Transverse colon (tissue), 1 donor: ENCODE data around the gene RGS10.
"Not testable (repeated sequence)": the region's sequence is repeated elsewhere in the genome, so short reads cannot be mapped to it uniquely, and the experiment has no call there.

Experiments
- EP300 ChIP-seq: sonication (generic); formaldehyde crosslinking; IDR thresholded peaks from one replicate; pipeline ENCODE4 v1.6.1; 2017; ENCODE audit warnings: antibody characterized with exemption, low read depth
- POLR2A ChIP-seq: fragments of 450-650 bp; IDR thresholded peaks from one replicate; pipeline ENCODE4 v1.6.1; 2016; ENCODE audit warnings: antibody characterized with exemption, mild to moderate bottlenecking, moderate library complexity

DNA sequence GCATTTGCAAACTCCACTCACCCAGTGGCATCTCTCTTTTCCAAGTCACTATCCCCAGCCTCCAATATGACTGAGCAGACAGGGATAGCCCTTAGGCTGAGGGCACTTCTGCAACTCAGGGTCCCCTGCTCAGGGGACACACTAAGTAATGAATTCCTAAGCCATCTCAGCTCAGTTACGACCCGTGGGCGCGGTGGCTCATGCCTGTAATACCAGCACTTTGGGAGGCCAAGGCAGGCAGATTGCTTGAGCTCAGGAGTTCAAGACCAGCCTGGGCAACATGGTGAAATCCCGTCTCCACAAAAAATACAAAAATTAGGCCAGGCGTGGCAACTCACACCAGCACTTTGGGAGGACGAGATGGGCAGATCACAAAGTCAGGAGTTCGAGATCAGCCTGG lies 10.3 kb downstream of the RGS10 start:
- not testable (repeated sequence) for TF ChIP-seq POLR2A, EP300
